DMS153 treated with DMSO at 0.1 percent for 48 hours (cell line): ENCODE results near the gene PDPN.

Experiments
- DNase-seq: peaks from one replicate; lab custom pipeline; 2025; ENCODE audit not compliant: unreplicated experiment; lab: John Stamatoyannopoulos, UW

PDPN gene

DNA sequence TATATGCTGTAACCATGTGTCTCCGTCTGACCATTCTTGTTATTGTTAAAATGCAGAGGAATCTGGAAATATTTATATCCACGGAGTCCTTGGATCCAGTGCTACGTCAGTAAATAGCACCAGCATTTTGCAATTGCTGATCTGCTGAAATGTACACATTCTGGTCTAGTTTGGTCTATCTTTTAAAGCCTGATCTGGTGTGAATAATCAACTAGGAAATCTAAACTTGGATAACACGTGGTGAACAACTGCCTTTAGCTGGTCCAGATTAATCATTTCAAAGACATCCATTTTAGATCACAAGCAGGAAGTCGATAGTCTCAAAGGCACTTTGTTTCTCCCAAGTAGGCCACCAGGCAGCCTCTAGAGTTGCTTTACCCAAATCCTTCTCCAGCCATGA lies 32.6 kb downstream of the PDPN start:
- DNase-seq = no peak

DNA sequence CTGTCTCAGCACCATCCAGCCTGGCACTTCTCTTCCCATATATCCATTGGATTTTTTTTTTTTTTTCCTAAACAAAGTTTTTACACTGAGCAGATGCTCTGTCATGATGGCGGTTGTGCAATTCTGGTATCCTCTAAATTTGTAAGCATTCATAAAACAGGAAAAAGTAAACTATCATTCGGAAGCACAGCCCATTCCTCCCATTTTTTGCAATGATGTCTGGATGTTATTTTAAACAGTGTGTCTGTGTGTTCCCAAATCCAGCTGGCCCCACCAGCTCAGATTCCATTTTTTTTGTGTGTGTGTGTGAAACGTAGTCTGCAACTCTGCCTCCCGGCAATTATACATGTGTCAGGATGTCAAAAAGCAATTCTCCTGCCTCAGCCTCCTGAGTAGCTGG lies 33.5 kb downstream of the PDPN start:
- DNase-seq = no peak

DNA sequence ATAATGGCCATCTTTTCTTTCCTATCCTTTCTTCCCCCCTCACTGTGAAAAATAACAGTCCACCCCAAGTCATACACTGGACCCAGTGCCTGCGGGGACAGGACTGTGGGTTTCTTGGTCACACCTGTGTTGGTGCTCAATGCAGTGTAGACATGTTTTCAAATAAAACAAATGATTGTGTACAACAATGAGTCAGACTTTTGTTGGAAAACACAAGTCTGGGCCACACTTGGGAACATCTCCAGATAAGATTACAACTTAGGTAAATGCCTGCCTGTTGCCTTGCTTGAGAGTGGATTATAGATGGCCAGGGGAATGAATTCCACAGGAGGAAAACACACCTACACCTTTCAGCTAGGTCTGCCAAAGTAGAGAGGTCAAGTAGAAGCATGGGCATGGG lies 34.1 kb downstream of the PDPN start:
- DNase-seq = no peak

DNA sequence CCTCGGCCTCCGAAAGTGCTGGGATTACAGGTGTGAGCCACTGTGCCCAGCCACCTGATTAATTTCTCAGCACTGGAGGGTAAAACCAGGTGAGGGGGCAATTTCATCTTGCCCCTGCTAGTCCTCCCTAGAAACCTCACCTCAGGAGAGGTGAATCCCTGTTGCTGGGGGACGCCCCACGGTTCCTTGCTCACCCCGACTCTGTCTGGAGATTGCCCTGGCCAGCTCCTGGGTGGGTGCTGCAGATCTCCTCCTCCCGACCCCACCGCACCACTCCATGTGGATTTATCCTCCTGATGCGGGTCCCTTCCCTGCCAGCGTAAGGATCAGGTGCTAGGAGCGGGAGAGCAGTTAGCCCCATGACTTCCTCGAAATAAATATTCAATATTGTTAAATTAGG lies 34.9 kb downstream of the PDPN start:
- DNase-seq = no peak

DNA sequence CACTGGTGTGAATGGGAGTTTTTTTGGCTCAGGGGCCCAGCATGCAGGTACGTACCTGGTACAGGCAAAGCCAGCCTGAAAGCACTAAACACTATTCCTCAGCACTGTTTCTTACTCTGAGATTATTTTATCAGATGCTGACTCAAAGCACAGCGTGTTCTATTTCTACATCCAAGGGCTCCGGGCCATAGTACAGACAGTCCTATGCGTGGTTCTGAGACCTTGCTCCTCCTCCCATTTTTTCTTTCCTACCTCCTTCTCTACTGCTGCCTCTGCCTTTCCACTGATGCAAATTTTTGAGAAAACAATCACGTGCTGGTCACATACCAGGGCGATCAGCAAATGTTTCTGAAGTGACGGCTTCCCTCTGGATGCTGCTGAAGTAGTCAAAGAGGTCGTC lies 36.3 kb downstream of the PDPN start:
- no peak for DNase-seq

DNA sequence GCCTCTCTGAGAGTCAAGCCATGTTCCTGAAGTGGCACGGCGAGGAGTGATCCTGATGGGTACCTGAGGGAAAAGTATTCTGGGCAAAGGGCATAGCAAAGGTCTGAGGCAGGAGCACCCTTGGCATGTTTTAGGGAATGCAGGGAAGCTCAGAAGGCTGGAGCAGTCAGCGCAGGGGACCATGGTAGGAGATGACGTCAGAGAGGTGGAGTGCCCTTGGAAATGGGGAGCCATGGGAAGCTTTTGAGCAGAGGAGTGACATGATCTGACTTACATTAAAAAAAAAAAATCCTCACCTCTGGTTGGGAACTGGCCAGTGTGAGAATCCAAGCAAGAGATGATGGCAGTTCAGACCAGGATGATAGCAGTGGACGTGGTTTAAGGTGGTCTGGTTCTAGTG lies 37.2 kb downstream of the PDPN start:
- DNase-seq = no peak

DNA sequence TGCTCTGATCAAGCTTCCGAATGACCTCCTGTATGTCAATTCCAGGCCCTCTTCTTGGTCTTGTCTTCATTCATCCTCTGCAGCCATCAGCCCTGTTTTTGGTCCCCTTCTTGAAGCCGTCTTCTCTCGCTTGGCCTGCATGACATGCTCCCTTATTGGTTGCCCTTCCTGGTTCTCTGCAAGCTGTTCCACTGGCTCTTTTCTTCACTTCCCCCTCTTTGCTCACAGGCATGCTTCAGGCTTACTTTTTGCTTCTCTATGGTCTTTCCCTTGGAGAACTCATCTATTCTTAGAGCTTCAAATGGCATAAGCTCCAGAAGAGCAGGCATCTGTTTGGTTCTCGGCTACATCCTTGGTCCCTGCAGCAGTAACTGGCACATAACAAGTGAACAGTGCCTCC lies 38.8 kb downstream of the PDPN start:
- DNase-seq = no peak

DNA sequence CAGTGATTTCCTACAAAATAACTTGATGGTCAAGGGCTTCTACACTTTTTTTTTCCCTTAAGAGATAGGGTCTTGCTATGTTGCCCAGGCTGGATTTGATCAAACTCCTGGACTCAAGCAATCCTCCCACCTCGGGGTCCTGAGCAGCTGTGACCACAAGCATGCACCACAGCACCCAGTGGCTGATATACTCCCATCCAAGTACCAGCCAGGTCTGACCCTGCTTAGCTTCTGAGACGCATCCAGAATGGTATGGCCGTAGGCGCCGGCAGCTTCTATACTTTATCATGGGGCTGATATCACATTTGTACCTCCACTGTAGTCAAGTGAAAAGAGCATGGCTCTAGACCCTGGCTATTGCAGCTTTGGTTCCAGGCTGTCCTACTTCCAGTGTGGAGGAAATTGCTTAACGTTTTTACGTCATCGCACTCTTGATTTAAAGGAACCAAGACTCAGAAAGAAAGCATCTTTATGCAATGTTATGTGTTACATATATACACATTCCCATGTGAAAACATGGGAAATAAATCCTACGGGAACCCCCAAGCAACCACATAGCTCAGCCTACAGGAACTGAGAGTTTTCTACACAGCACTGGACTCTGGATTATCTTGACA lies 39.5 kb downstream of the PDPN start:
- no peak for DNase-seq

DNA sequence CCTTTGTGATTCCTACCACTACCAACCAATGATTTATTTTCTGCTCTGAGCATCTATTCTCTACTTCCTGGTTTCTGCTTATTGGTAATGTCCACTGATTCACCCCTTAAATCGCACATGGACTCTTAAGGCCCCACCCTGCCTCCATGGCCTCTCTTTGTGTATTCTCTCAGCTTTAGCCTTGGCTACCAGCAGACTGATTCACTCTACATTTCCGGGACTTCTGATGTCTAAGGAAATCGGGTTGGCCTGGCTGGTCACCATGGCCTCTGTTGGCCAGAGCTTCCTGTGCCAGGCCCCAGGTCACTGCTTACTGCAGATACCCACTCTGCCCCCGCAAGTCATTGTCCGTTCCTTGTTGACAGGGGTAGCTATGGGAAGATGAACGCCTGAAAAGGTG lies 40.9 kb downstream of the PDPN start:
- DNase-seq = no peak

DNA sequence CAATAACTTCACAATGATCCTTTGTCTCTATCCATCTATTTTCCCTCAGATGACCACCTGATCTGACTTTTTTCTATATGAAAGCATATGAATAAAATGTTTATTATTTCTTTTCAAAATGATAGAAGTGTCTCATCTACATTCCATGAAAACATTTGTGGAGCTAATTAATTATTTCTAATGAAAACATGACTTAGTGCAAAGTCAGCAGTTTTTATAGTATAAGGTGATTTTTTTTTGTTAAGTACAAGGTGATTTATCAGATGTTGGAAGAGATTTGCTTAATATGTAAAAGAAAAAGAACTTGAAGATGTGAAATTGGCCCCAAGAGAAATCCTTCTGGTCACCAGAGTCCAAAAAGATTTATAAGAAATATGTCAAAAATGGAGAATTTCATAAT lies 43.5 kb downstream of the PDPN start:
- no peak for DNase-seq

DNA sequence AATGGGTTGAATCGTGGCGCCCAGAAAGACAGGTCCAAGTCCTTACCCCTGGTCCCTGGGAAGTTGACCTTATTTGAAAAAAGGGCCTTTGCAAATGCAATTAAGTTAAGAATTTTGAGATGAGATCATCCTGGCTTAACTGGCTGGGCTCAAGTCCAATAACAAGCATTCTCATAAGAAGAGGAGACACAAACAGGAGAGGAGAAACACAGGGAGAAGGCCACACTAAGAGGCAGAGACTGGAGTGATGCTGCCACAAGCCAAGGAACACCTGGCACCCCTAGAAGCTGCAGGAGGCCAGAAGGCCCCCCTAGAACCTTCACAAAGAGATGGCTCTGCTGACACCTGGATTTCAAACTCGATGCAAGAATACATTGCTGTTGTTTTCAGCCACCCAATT lies 44.6 kb downstream of the PDPN start:
- DNase-seq = no peak

DNA sequence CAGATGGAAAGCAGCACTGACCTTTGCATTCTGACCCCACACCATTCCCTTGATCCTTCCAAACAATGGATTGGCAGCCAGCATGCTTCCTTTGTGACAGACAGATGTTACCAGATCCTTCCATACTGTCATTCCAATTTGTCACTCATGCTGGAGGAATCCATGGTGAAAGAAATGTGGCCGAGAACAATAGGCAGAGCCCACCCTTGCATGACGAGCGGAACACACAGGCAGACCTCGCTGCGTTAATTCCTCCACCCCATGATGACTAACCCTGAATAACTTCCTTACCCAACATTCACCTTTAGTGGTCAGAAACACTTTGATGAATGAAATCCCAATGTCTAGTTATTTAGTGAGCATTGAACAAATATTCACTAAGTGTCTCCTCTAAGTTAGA lies 45.1 kb downstream of the PDPN start:
- no peak for DNase-seq

DNA sequence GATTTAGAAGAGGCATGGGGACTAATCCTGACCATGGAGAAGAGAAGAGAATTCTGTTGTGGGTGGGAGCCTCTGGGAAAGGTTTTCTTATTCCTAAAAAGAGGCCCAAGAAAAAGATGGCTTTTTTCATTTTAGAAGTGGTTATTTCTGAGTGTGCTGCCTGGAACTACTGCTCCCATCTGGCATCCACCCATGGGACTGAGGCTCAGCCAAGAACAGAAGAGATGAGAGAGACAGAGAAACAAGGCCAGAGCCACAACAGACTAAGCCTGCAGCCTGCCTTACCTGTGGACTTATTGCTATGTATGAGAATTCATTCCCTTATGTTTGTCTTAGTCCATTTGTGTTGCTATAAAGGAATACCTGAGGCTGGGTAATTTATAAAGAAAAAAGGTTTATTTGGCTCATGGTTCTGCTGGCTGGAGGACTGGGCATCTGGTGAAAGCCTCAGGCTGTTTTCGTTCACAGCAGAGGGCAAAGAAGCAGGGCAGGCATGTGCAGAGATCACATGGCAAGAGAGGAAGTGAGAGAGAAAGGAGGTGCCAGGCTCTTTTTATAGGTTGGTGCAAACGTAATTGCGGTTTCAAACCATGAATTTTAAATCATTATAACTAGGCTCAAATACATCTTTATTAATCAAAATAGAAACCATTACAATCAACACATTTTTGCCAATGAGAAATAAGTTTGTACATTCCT lies 58.8 kb downstream of the PDPN start:
- no peak for DNase-seq

DNA sequence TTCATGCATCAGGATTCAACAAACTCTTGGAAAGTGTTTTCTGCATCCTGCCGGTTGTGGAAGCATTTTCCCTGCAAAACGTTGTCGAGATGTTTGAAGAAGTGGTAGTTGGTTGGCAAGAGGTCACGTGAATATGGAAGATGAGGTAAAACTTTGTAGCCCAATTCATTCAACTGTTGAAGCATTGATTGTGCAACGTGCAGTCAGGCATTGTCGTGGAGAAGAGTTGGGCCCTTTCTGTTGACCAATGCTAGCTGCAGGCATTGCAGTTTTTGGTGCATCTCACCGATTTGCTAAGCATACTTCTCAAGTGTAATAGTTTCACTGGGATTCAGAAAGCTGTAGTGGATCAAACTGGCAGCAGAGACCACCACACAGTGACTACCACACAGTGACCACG lies 59.4 kb downstream of the PDPN start:
- DNase-seq = no peak

DNA sequence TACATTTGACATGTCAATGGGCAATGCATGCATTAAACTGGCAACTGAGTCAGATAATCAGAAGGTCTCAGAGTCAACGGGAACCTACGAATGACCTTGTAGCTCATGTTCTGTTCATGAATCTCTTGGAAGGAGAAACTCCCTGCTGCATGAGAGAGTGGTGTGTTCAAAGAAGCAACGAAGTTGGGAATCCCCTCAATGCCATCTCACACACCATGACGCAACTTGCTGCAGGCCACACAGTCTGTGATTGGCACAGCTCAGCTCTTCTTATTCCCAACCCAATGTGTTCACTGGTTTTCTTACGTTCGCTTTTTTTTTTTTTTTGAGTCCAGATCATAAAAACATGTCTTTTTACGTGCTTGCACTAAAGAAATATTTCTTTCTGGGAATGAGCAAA lies 62.9 kb downstream of the PDPN start:
- DNase-seq = no peak

DNA sequence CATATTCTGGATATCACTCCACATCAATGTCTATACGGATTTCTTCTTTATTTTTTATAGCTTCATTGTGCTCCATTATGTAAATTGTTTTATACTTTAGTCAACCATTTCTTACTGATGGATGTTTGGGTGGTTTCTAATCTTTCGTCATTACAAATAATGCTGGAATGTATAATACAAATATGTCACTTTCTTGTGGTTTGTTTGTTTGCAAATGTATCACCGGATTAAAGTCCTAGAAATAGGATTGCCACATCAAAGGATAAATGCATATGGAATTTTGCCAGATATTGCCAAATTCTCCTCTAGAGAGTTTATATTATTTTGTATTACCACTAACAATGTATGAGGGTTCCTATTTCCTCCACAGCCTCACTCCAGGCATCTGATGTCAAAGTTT lies 67.6 kb downstream of the PDPN start:
- no peak for DNase-seq

DNA sequence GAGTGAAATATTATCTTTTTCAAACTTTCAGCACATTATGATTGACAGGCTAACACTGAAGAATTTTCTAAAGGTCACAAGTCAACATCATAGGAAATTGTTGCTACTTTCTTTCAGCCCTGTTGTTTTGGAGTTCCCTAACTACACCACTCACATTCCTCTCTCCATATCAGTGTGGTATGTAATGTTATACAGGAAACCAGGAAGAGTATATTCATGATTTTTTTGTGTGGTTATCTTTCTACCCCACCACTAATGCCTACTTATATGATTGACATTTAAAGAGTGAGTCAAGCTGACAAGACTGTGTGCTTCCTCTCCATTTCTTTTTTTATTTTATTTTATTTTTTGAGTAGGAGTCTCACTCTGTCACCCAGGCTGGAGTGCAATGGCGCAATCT lies 68.6 kb downstream of the PDPN start:
- DNase-seq = no peak

DNA sequence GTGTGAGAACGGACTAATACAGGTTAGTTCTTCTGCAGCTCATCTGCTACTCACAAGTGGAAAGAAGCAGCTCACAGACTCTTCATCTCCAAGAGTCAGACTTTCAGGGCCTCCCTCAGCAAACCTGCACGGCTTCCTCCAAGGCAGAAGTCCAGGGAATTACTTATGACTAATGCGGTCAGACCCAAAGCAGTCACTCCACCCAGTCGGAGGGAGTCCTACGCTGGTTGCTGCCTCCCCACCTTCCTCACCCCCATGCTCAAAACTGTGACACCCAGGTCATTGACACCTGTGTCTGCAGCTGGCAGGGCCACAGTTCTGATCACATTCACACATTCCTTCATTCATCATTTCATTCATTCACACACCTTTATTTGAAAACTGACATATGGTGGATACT lies 77.9 kb downstream of the PDPN start:
- DNase-seq = no peak

DNA sequence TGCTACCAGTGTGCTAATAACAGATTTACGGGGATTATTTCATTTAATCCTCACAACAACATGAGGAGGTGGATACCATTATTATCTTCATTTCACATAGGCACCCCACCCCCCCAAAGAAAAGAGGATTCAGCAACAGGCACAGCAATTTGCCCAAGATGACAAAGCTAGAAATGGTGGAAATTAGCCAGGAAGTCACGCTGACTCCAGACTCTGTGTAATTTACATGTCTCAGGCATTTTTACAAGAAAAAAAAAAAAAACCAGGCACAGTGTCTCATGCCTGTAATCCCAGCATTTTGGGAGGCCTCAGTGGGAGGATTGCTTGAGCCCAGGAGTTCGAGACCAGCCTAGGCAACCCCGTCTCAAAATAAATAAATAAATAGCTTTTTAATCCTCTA lies 78.9 kb downstream of the PDPN start:
- DNase-seq = no peak

DNA sequence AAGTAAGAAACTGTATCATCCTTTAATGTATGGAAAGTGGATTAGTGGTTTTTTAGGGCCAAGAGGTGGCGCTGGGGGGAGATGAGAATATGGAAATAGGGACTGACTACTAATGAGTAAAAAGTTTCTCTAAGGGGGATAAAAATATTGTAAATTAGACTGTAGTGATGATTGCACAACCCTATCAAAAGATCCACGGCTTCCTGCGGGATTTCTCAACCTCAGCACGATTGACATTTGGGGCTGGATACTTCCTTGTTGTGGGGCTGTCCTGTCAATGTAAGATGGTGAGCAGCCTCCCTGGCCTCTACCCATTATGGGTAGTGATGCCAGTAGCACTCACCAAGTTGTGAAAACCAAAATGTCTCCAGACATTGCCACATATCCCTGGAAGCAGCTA lies 80.3 kb downstream of the PDPN start:
- DNase-seq = no peak

DNA sequence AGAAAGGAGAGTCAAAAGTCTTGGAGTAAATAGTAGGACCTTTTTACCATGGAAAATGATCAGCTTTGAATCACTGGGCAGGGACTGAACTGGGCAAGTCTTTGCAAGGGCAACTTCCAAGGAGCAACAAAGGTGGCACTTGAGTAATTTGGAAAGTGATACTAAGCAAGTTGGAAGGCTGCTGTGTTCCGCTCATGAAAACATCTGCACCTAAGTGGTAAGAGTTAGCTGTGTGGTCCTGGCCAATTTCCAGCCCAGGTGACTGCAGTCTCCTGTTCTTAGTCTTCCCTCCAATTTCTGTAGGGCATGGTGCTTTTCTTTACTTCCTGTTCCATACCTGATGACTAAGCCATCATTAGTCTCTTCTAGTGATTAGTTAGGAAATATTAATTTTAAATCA lies 80.8 kb downstream of the PDPN start:
- DNase-seq = no peak

DNA sequence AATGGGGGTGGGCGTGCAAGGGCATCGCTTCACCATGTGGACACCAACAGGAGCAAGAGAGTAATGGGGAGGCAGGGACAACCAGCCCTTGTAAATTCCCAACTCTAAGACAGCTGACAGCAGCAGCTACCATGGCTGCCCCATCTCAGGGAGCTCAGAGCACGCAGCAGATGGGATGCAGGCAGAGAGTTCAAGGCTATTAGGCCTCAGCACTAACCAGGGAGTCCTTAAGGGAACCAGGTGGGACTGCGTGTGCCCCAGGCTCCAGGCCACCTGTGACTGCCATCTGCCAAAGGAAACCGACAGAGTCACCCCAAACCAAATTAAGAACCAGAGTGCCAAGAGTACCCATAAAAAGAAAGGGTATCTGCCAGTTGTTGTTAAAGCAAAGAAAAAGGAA lies 82.7 kb downstream of the PDPN start:
- no peak for DNase-seq
